B cell (primary cell): ENCODE results near the gene KCNQ1OT1. TPM values are rescaled to one million over a fixed set of nuclear protein-coding genes. Genes with fewer than 3 reads are reported as not detected.

Experiments
- ATAC-seq: fragments of 200-7000 bp; cut with Tn5 transposase; one replicate; pipeline ENCODE4 v1.10.0; 2021; ENCODE audit warnings: low read depth, mild to moderate bottlenecking, moderate number of reproducible peaks, moderate library complexity
- CTCF ChIA-PET: fragments of 350-600 bp; sonication (Branson Sonifier 250); formaldehyde crosslinking; loops from one replicate; lab custom pipeline; 2021; ENCODE audit warnings: antibody characterized with exemption, inconsistent platforms; lab: Charles Lee
- POLR2A ChIA-PET: fragments of 350-600 bp; sonication (Branson Sonifier 250); formaldehyde crosslinking; loops from one replicate; lab custom pipeline; 2021; ENCODE audit warnings: antibody characterized with exemption; lab: Charles Lee
- DNase-seq: peaks from one replicate; pipeline ENCODE4 v3.0.0; 2013
- H2AFZ ChIP-seq: 2 replicates; pipeline ENCODE4 v1.6.1; 2012; ENCODE audit warnings: mild to moderate bottlenecking, low read depth, low read length; ENCODE audit not compliant: insufficient read depth, poor library complexity, severe bottlenecking
- H3K27ac ChIP-seq, 2 donors: 1 replicate in 1 of 2; 2 replicates in 1 of 2; pipeline ENCODE4 v1.5.1; 2012 to 2013; ENCODE audit warnings: low read length in 2 of 2, mild to moderate bottlenecking in 2 of 2, moderate library complexity in 1 of 2
- H3K27me3 ChIP-seq, 4 experiments: fragments of 200-600 bp in 1 of 4; sonication (generic) in 1 of 4; replicated peaks in 1 of 4; 1 replicate in 2 of 4; 2 replicates in 2 of 4; pipeline versions ENCODE4 v1.6.1 to v1.7.0; 2013 to 2016; ENCODE audit warnings: low read length in 3 of 4, mild to moderate bottlenecking in 2 of 4, mixed read lengths in 1 of 4, moderate library complexity in 1 of 4; ENCODE audit not compliant: insufficient read depth in 4 of 4, control insufficient read depth in 3 of 4; ENCODE audit errors: control extremely low read depth in 1 of 4
- H3K36me3 ChIP-seq, 2 experiments: replicated peaks in 1 of 2; 1 replicate in 1 of 2; 2 replicates in 1 of 2; pipeline versions ENCODE4 v1.6.1 to v1.7.1; 2013; ENCODE audit warnings: low read length in 1 of 2; ENCODE audit not compliant: insufficient read depth in 2 of 2, control insufficient read depth in 1 of 2; ENCODE audit errors: control extremely low read depth in 1 of 2, extremely low read depth in 1 of 2
- H3K4me1 ChIP-seq, 2 donors: fragments of 200-600 bp in 1 of 2; sonication (generic) in 1 of 2; 1 replicate in 1 of 2; 2 replicates in 1 of 2; pipeline versions ENCODE4 v1.5.1 to v1.6.1; 2013 to 2017; ENCODE audit warnings: low read length in 2 of 2; ENCODE audit not compliant: control insufficient read depth in 2 of 2, insufficient read depth in 2 of 2
- H3K4me2 ChIP-seq: replicated peaks from 2 replicates; pipeline ENCODE3; 2012; ENCODE audit warnings: mild to moderate bottlenecking, low read depth, low read length; ENCODE audit not compliant: poor library complexity, severe bottlenecking
- H3K4me3 ChIP-seq, 5 experiments: fragments of 200-600 bp in 1 of 5; sonication (generic) in 1 of 5; 1 replicate in 3 of 5; 2 replicates in 2 of 5; pipeline versions ENCODE4 v1.5.1 to v1.7.0; 2011 to 2016; ENCODE audit warnings: low read length in 4 of 5, mild to moderate bottlenecking in 4 of 5, low read depth in 2 of 5, control low read depth in 1 of 5, moderate library complexity in 1 of 5; ENCODE audit not compliant: insufficient read depth in 1 of 5; ENCODE audit errors: control extremely low read depth in 1 of 5, extremely low read depth in 1 of 5
- H3K79me2 ChIP-seq: fragments of 200-600 bp; sonication (generic); one replicate; pipeline ENCODE4 v1.6.0; 2016; ENCODE audit warnings: low read length; ENCODE audit not compliant: control insufficient read depth, insufficient read depth
- H3K9ac ChIP-seq: fragments of 200-600 bp; sonication (generic); 2 replicates; pipeline ENCODE4 v1.6.1; 2017; ENCODE audit warnings: mild to moderate bottlenecking, low read length, moderate library complexity
- H3K9me3 ChIP-seq, 3 donors: one replicate each; pipeline versions ENCODE4 v1.6.1 to v1.7.1; 2013; ENCODE audit warnings: low read length in 2 of 3; ENCODE audit not compliant: control insufficient read depth in 2 of 3, insufficient read depth in 1 of 3; ENCODE audit errors: control extremely low read depth in 1 of 3
- H4K20me1 ChIP-seq: 2 replicates; pipeline ENCODE4 v1.6.0; 2012; ENCODE audit warnings: mild to moderate bottlenecking, low read length; ENCODE audit not compliant: insufficient read depth, control insufficient read depth, poor library complexity, severe bottlenecking
- H3K27ac Mint-ChIP-seq: one replicate; pipeline ENCODE4 v1.8.0; 2021; ENCODE audit warnings: mixed read lengths
- H3K27me3 Mint-ChIP-seq: one replicate; pipeline ENCODE4 v1.8.0; 2021; ENCODE audit warnings: mixed read lengths
- H3K4me1 Mint-ChIP-seq: one replicate; pipeline ENCODE4 v1.8.0; 2021; ENCODE audit warnings: mixed read lengths
- H3K4me3 Mint-ChIP-seq: one replicate; pipeline ENCODE4 v1.8.0; 2021; ENCODE audit warnings: mixed read lengths
- H3K9me3 Mint-ChIP-seq: one replicate; pipeline ENCODE4 v1.8.0; 2022; ENCODE audit warnings: mixed read lengths; ENCODE audit not compliant: insufficient read depth
- EZH2 ChIP-seq: IDR thresholded peaks from 2 replicates; pipeline ENCODE4 v1.6.1; 2012; ENCODE audit warnings: borderline replicate concordance, low read depth, mild to moderate bottlenecking, moderate library complexity, low read length; ENCODE audit not compliant: insufficient read depth, poor library complexity, severe bottlenecking
- WGBS: methylation state at CpG from one replicate; pipeline ENCODE4 v1.1.5; 2013; ENCODE audit warnings: missing lambda C conversion rate; ENCODE audit not compliant: insufficient coverage; 5-methylcytosine and 5-hydroxymethylcytosine counted together
- intact Hi-C: fragments of 100-400 bp; cut with micrococcal nuclease; formaldehyde crosslinking; loops from one replicate; pipeline ENCODE4 v1.10.0; 2022
- polyA plus RNA-seq: library from polyadenylated mRNA; depleted of rRNA; stranded (reverse); fragments of >200 nt; gene quantifications from 2 replicates; pipeline ENCODE4 v1.2.3, GENCODE V29; 2012
- total RNA-seq, 2 donors: library from RNA; stranded (reverse); fragments of 120-200 nt in 1 of 2; gene quantifications; 1 replicate in 1 of 2; 2 replicates in 1 of 2; pipeline versions ENCODE4 v1.2.3 to v1.2.4, GENCODE V29; 2013 to 2022
- TF ChIP-seq, protein P1 (sequence below): fragments of 200-600 bp; IDR thresholded peaks from one replicate; pipeline ENCODE4 v1.8.0; 2022; ENCODE audit warnings: antibody characterized with exemption, mild to moderate bottlenecking

The KCNQ1OT1 gene
- total and polyA plus RNA-seq, 2 donors (not counting 1 experiment from before 2014, with no cell fraction given), result 0.03 to 0.89 TPM

DNA sequence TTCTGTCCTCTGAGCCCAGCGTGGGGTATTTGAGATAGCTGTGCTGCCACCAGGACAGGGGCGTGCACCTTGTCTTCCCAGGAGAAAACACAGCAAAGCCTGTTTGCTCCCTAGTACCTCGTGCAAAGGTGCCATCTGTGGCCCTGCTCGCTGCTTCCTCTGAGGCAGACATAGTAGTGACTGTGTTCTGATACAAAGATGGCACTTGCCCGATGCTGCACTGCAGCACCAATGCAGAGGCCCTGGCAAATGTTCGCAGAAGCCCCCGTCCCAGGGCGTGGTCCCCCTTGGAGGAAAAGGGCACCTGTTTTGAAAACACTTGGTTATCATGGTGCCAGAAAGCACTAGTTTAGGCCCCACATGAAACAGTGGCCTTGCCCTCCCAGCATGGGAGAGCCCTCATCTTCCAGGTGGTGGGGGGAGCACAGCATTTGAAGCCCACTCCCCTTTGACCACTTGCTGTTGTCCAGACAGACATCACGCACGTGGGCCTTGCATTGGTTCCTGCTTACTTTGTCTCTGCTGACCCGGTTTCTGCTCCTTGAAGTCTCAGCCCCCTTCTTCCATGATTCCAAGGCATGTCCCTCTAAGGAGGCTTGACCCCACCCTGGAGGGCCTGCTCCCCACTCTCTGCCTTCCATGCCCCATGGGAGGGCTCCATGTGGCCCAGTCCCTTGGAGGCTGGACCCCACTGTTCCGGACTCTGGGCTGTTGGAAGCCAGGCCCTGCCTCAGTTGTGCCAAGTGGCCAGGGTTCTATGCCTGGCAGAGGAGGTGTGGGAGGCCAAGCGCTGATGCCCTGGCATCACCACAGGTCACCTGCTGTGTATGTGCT is 109.4 kb downstream of the KCNQ1OT1 start:
- no peaks in the 10 kb centered on the region for H4K20me1 ChIP-seq
- ChIA-PET CTCF (no interaction called here), POLR2A (no interaction called here)
- H3K4me3 ChIP-seq, result no peak overlapping the region
- H3K9ac ChIP-seq, result no peak overlapping the region
- H3K27ac ChIP-seq, result no peak overlapping the region
- H3K4me2 ChIP-seq, result no peak overlapping the region
- no peak for DNase-seq
- no peak for ATAC-seq
- intact Hi-C loops, result no loop called here
- H3K9me3 ChIP-seq, result no peaks in the 10 kb centered on the region
- Mint-ChIP-seq H3K4me3 (no peak overlapping the region), H3K27me3 (no peaks in the 10 kb centered on the region), H3K4me1 (no peaks in the 10 kb centered on the region), H3K27ac (no peak overlapping the region), H3K9me3 (no peaks in the 10 kb centered on the region)
- TF ChIP-seq, protein P1, sequence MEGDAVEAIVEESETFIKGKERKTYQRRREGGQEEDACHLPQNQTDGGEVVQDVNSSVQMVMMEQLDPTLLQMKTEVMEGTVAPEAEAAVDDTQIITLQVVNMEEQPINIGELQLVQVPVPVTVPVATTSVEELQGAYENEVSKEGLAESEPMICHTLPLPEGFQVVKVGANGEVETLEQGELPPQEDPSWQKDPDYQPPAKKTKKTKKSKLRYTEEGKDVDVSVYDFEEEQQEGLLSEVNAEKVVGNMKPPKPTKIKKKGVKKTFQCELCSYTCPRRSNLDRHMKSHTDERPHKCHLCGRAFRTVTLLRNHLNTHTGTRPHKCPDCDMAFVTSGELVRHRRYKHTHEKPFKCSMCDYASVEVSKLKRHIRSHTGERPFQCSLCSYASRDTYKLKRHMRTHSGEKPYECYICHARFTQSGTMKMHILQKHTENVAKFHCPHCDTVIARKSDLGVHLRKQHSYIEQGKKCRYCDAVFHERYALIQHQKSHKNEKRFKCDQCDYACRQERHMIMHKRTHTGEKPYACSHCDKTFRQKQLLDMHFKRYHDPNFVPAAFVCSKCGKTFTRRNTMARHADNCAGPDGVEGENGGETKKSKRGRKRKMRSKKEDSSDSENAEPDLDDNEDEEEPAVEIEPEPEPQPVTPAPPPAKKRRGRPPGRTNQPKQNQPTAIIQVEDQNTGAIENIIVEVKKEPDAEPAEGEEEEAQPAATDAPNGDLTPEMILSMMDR, result no peak
- no peak for TF ChIP-seq EZH2
- H3K27me3 ChIP-seq, result no peaks in the 10 kb centered on the region
- WGBS, result 95% methylated on average over 13 of the region's 13 CpGs
- H2AFZ ChIP-seq, result no peak overlapping the region
- H3K79me2 ChIP-seq, result no peaks in the 10 kb centered on the region
- H3K36me3 ChIP-seq, result peaks cover 0 to 19% of the 10 kb centered on the region in 2 experiments
- no peaks in the 10 kb centered on the region for H3K4me1 ChIP-seq

DNA sequence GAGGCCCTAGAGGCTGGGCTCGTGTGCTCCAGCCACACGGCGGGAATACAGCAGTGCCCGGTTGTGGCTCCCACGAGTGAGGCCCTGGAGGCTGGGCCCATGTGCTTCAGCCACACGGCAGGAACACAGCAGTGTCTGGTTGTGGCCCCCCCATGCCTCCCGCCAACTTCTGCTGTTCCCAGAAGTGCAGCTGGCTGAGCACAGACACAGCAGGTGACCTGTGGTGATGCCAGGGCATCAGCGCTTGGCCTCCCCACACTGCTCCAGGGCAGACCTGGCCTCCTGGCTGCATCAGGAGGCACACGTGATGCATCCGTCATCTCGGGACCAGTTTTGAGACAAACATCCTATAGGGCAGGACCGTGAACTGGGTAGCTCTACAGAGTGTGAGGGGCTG is 110.3 kb downstream of the KCNQ1OT1 start:
- H3K36me3 ChIP-seq, result peaks cover 0 to 19% of the 10 kb centered on the region in 2 experiments
- CTCF ChIA-PET, result no interaction called here
- DNase-seq, result no peak

More for the DNA sequence above, 110.3 kb downstream of the KCNQ1OT1 start:
- Histone ChIP-seq H2AFZ (no peak overlapping the region), H3K27me3 (no peaks in the 10 kb centered on the region), H4K20me1 (no peaks in the 10 kb centered on the region), H3K9me3 (no peaks in the 10 kb centered on the region), H3K4me3 (no peak overlapping the region), H3K4me1 (no peaks in the 10 kb centered on the region), H3K4me2 (no peak overlapping the region), H3K9ac (no peak overlapping the region), H3K79me2 (no peaks in the 10 kb centered on the region), H3K27ac (no peak overlapping the region)
- WGBS, result 88% methylated on average over 12 of the region's 12 CpGs
- no peaks in the 10 kb centered on the region for H3K27me3 Mint-ChIP-seq
- ATAC-seq, result no peak
- no peaks in the 10 kb centered on the region for H3K9me3 Mint-ChIP-seq
- TF ChIP-seq EZH2, result no peak
- TF ChIP-seq, protein P1, result no peak
- POLR2A ChIA-PET, result no interaction called here
- intact Hi-C loops, result no loop called here
- no peak overlapping the region for H3K4me3 Mint-ChIP-seq
- H3K4me1 Mint-ChIP-seq, result no peaks in the 10 kb centered on the region
- H3K27ac Mint-ChIP-seq, result no peak overlapping the region
